GM12875 (cell line): ENCODE measurements around the gene FAM83E.

Experiments
- H3K4me3 ChIP-seq: one replicate; pipeline ENCODE4 v1.5.1; 2011; ENCODE audit warnings: low read depth, low read length, control low read depth
- CTCF ChIP-seq: IDR thresholded peaks from 2 replicates; pipeline ENCODE4 v1.5.1; 2011; ENCODE audit warnings: low read depth, mild to moderate bottlenecking, control low read depth, inconsistent platforms, low read length, moderate library complexity, borderline replicate concordance; ENCODE audit not compliant: insufficient read depth

FAM83E gene

GRCh38 chr19:48639483-48640375, 24.9 kb upstream of the FAM83E start:
- TF ChIP-seq CTCF, result no peak
- H3K4me3 ChIP-seq, result no peak overlapping the region

GRCh38 chr19:48638831-48639381, 24.0 kb upstream of the FAM83E start:
- no peak for TF ChIP-seq CTCF
- H3K4me3 ChIP-seq, result peak overlapping the region; percentile 53

- 0 out of 2 replicates have a peak, but pooled peaks have one; percentile 12 for TF ChIP-seq CTCF
- H3K4me3 ChIP-seq, result peak overlapping the region; percentile 53
These were observed 23.3 kb upstream of the FAM83E start for GRCh38 chr19:48637948-48638830.

- peak overlapping the region; percentile 62 for H3K4me3 ChIP-seq
- TF ChIP-seq CTCF, result no peak
These were observed 22.6 kb upstream of the FAM83E start for GRCh38 chr19:48637449-48637947.

- TF ChIP-seq CTCF, result no peak; the same call in 1 of the 2 replicates
- H3K4me3 ChIP-seq, result peak within 1 kb of the TSS; percentile 62
These were observed 22.1 kb upstream of the FAM83E start, which contains the start of gene DBP for GRCh38 chr19:48636859-48637448. DBP (minus strand) TSS chr19:48637379; CDS start chr19:48636994, 385 bp downstream.
